MM.1S (cell line): ENCODE results near the gene METAP1D.

Experiments
- CTCF ChIP-seq: fragments of 300-600 bp; sonication (generic); IDR thresholded peaks from 2 replicates; pipeline ENCODE4 v1.5.1; 2016; ENCODE audit warnings: antibody characterized with exemption, low read length, mixed read lengths
- EZH2phosphoT487 ChIP-seq: fragments of 300-600 bp; sonication (generic); IDR thresholded peaks from 2 replicates; pipeline ENCODE4 v1.6.1; 2018; ENCODE audit warnings: antibody characterized with exemption, low read length

- TF ChIP-seq CTCF: no peak
- TF ChIP-seq EZH2phosphoT487: no peak
Observed at GRCh38 chr2:172098287-172098649, 98.5 kb downstream of the METAP1D start.
